Ovary (tissue), 3 donors: Measurements from ENCODE around the gene PMPCA.

ENCODE experiments used
- POLR2A ChIP-seq: fragments of 450-650 bp; IDR thresholded peaks from one replicate; pipeline ENCODE4 v1.6.1; 2017; ENCODE audit warnings: antibody characterized with exemption, mild to moderate bottlenecking, moderate library complexity
- TF ChIP-seq, protein P1 (sequence below), 3 donors: fragments of 450-650 bp in 2 of 3; fragments of 200-600 bp in 1 of 3; IDR thresholded peaks; one replicate each; pipeline versions ENCODE4 v1.5.1 to v1.8.0; 2016 to 2022; ENCODE audit warnings: antibody characterized with exemption in 3 of 3, mild to moderate bottlenecking in 1 of 3
- donor health status: DM: no; HTN: no; CAD: no.

DNA sequence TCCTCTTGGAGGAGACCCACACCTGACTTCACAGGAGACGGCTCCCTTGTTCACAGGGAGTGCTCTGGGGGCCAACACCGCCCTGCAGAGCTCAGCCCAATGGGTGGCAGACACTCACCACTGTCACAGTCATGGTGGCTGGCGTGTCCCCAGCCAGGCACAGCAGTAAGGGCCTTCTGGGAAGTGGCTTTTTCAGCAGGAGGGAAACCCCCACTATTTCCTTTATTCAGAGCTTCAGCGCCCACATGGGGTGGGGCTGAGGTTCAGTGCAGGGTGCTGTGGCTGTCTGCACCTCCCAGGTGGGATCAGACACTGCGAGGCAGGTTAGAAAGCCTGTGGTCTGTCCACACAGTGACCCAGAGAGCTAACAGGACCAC is 6.9 kb upstream of the PMPCA start:
- TF ChIP-seq, protein P1, sequence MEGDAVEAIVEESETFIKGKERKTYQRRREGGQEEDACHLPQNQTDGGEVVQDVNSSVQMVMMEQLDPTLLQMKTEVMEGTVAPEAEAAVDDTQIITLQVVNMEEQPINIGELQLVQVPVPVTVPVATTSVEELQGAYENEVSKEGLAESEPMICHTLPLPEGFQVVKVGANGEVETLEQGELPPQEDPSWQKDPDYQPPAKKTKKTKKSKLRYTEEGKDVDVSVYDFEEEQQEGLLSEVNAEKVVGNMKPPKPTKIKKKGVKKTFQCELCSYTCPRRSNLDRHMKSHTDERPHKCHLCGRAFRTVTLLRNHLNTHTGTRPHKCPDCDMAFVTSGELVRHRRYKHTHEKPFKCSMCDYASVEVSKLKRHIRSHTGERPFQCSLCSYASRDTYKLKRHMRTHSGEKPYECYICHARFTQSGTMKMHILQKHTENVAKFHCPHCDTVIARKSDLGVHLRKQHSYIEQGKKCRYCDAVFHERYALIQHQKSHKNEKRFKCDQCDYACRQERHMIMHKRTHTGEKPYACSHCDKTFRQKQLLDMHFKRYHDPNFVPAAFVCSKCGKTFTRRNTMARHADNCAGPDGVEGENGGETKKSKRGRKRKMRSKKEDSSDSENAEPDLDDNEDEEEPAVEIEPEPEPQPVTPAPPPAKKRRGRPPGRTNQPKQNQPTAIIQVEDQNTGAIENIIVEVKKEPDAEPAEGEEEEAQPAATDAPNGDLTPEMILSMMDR (IDR thresholded peaks at IDR 0.05) = no peak
- TF ChIP-seq POLR2A = no peak
